ENCODE data around the gene CD52.
"Not testable (repeated sequence)": the region's sequence is repeated elsewhere in the genome, so short reads cannot be mapped to it uniquely, and the experiment has no call there.

Gene CD52

GRCh38 chr1:26305667-26306289 is 12.0 kb upstream of the CD52 start:
- peak overlapping the region; percentile 99 for H3K4me3 ChIP-seq (ENCODE audit: low read depth, low read length)
- H2BK120ac ChIP-seq (ENCODE audit: insufficient read depth, low read length, poor library complexity) = no peak overlapping the region
- no peak overlapping the region for H3K23ac ChIP-seq (ENCODE audit: low read length)
- peak in 1 of 2 donors; percentile 30 for DNase-seq
- no peak overlapping the region for H2BK12ac ChIP-seq (ENCODE audit: low read length)
- peaks cover 11% of the 10 kb centered on the region for H3K79me1 ChIP-seq (ENCODE audit: low read length)
- no peaks in the 10 kb centered on the region for H3K9me3 ChIP-seq (ENCODE audit: insufficient read depth, low read depth, low read length)
- no peak overlapping the region for H2AK5ac ChIP-seq (ENCODE audit: low read length)
- peak overlapping the region; percentile 56 for H2AFZ ChIP-seq (ENCODE audit: insufficient read depth, low read length, poor library complexity)
- H3K9ac ChIP-seq (ENCODE audit: low read length) = peak overlapping the region; percentile 97
- 100% methylated on average over 2 of the region's 8 CpGs for WGBS (ENCODE audit: extremely low coverage, insufficient coverage, insufficient read length)
- no peaks in the 10 kb centered on the region for H3K27me3 ChIP-seq (ENCODE audit: insufficient read depth, low read length)
- H3K18ac ChIP-seq (ENCODE audit: low read length) = no peak overlapping the region
- H3K79me2 ChIP-seq (ENCODE audit: control insufficient read depth, insufficient read depth, low read length, poor library complexity) = no peaks in the 10 kb centered on the region
- peak overlapping the region; percentile 77 for H3K4me2 ChIP-seq (ENCODE audit: low read length)
- H3K36me3 ChIP-seq (ENCODE audit: control insufficient read depth in 1 of 2, insufficient read depth in 2 of 2, low read length in 2 of 2) = no peaks in the 10 kb centered on the region
- no peak overlapping the region for H4K12ac ChIP-seq (ENCODE audit: low read depth, low read length)
- H2BK5ac ChIP-seq (ENCODE audit: low read depth, low read length, poor library complexity) = no peak overlapping the region
- H4K8ac ChIP-seq (ENCODE audit: low read depth, low read length) = peak overlapping the region; percentile 52
- no peak overlapping the region for H3K27ac ChIP-seq (ENCODE audit: low read depth, low read length)
- no peak overlapping the region for H3K14ac ChIP-seq (ENCODE audit: low read length)
- no peak overlapping the region for H3K4ac ChIP-seq (ENCODE audit: low read depth, low read length)
- H3K4me1 ChIP-seq (ENCODE audit: control insufficient read depth in 1 of 2, insufficient read depth in 2 of 2, low read length in 2 of 2) = peaks cover 16 to 20% of the 10 kb centered on the region in 2 experiments
- no peak overlapping the region for H4K91ac ChIP-seq (ENCODE audit: low read depth, low read length)

GRCh38 chr1:26306290-26307229 is 11.2 kb upstream of the CD52 start, which contains the start of gene UBXN11:
Gene UBXN11 (minus strand): TSS chr1:26306636. CDS start chr1:26302883, 3,753 bp downstream.
- peak within 1 kb of the TSS; percentile 78 for H4K8ac ChIP-seq (ENCODE audit: low read depth, low read length)
- H2BK120ac ChIP-seq (ENCODE audit: insufficient read depth, low read length, poor library complexity) = no peak within 1 kb of the TSS
- H3K18ac ChIP-seq (ENCODE audit: low read length) = no peak within 1 kb of the TSS
- no peaks in the 10 kb centered on the region for H3K36me3 ChIP-seq (ENCODE audit: control insufficient read depth in 1 of 2, insufficient read depth in 2 of 2, low read length in 2 of 2)
- H3K4ac ChIP-seq (ENCODE audit: low read depth, low read length) = no peak within 1 kb of the TSS
- no CpG with 5 or more reads among the region's 51 CpGs for WGBS (ENCODE audit: extremely low coverage, insufficient coverage, insufficient read length)
- peak within 1 kb of the TSS; percentile 36 for H3K14ac ChIP-seq (ENCODE audit: low read length)
- H3K9ac ChIP-seq (ENCODE audit: low read length) = peak within 1 kb of the TSS; percentile 97
- H4K91ac ChIP-seq (ENCODE audit: low read depth, low read length) = peak within 1 kb of the TSS; percentile 28
- H3K27me3 ChIP-seq (ENCODE audit: insufficient read depth, low read length) = no peaks in the 10 kb centered on the region
- no peak within 1 kb of the TSS for H3K27ac ChIP-seq (ENCODE audit: low read depth, low read length)
- peak within 1 kb of the TSS; percentile 77 for H3K4me2 ChIP-seq (ENCODE audit: low read length)
- DNase-seq = peak; percentile 98 to 99
- no peaks in the 10 kb centered on the region for H3K9me3 ChIP-seq (ENCODE audit: insufficient read depth, low read depth, low read length)
- H2BK5ac ChIP-seq (ENCODE audit: low read depth, low read length, poor library complexity) = no peak within 1 kb of the TSS
- H4K12ac ChIP-seq (ENCODE audit: low read depth, low read length) = no peak within 1 kb of the TSS
- H2BK12ac ChIP-seq (ENCODE audit: low read length) = no peak within 1 kb of the TSS
- peaks cover 16 to 20% of the 10 kb centered on the region in 2 experiments for H3K4me1 ChIP-seq (ENCODE audit: control insufficient read depth in 1 of 2, insufficient read depth in 2 of 2, low read length in 2 of 2)
- H2AK5ac ChIP-seq (ENCODE audit: low read length) = no peak within 1 kb of the TSS
- peaks cover 11% of the 10 kb centered on the region for H3K79me1 ChIP-seq (ENCODE audit: low read length)
- H3K23ac ChIP-seq (ENCODE audit: low read length) = no peak within 1 kb of the TSS
- H3K4me3 ChIP-seq (ENCODE audit: low read depth, low read length) = peak within 1 kb of the TSS; percentile 99
- peak within 1 kb of the TSS; percentile 73 for H2AFZ ChIP-seq (ENCODE audit: insufficient read depth, low read length, poor library complexity)
- H3K79me2 ChIP-seq (ENCODE audit: control insufficient read depth, insufficient read depth, low read length, poor library complexity) = no peaks in the 10 kb centered on the region

DNA sequence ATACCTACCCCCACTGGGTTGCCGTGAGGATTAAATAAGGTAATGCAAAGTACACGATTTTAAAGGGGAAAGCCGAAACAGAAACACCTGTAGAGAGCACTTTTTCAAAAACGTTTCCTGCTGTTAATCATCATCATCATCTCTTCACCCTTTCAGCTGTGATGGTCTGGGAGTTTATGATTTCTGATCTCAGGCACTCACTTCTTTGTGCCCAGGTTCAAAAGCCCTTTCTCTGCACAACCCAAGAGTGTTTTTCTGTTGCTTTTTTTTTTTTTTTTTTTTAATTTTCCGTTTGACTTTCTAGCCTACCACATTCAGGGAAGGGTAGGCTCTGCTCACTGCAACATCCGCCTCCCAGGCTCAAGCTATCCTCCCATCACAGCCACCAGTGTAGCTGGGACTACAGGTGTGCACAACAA is 10.4 kb upstream of the CD52 start:
- H2BK5ac ChIP-seq (ENCODE audit: low read depth, low read length, poor library complexity) = no peak overlapping the region
- H3K18ac ChIP-seq (ENCODE audit: low read length) = no peak overlapping the region
- H3K4me1 ChIP-seq (ENCODE audit: control insufficient read depth in 1 of 2, insufficient read depth in 2 of 2, low read length in 2 of 2) = peaks cover 15 to 19% of the 10 kb centered on the region in 2 experiments
- H3K4me3 ChIP-seq (ENCODE audit: low read depth, low read length) = no peak overlapping the region
- H3K79me2 ChIP-seq (ENCODE audit: control insufficient read depth, insufficient read depth, low read length, poor library complexity) = no peaks in the 10 kb centered on the region
- no peak overlapping the region for H2AK5ac ChIP-seq (ENCODE audit: low read length)
- H3K79me1 ChIP-seq (ENCODE audit: low read length) = peaks cover 10% of the 10 kb centered on the region
- H4K8ac ChIP-seq (ENCODE audit: low read depth, low read length) = peak overlapping the region; percentile 39
- H2AFZ ChIP-seq (ENCODE audit: insufficient read depth, low read length, poor library complexity) = no peak overlapping the region
- H4K91ac ChIP-seq (ENCODE audit: low read depth, low read length) = no peak overlapping the region
- WGBS (ENCODE audit: extremely low coverage, insufficient coverage, insufficient read length) = no CpG with 5 or more reads among the region's 6 CpGs
- no peak overlapping the region for H2BK12ac ChIP-seq (ENCODE audit: low read length)
- DNase-seq = no peak
- H3K9me3 ChIP-seq (ENCODE audit: insufficient read depth, low read depth, low read length) = no peaks in the 10 kb centered on the region
- H3K23ac ChIP-seq (ENCODE audit: low read length) = no peak overlapping the region
- H4K12ac ChIP-seq (ENCODE audit: low read depth, low read length) = peak overlapping the region; percentile 73
- H3K9ac ChIP-seq (ENCODE audit: low read length) = no peak overlapping the region
- no peak overlapping the region for H3K14ac ChIP-seq (ENCODE audit: low read length)
- H3K27ac ChIP-seq (ENCODE audit: low read depth, low read length) = no peak overlapping the region
- H3K27me3 ChIP-seq (ENCODE audit: insufficient read depth, low read length) = no peaks in the 10 kb centered on the region
- H3K36me3 ChIP-seq (ENCODE audit: control insufficient read depth in 1 of 2, insufficient read depth in 2 of 2, low read length in 2 of 2) = no peaks in the 10 kb centered on the region
- no peak overlapping the region for H3K4ac ChIP-seq (ENCODE audit: low read depth, low read length)
- peak overlapping the region; percentile 74 for H3K4me2 ChIP-seq (ENCODE audit: low read length)
- no peak overlapping the region for H2BK120ac ChIP-seq (ENCODE audit: insufficient read depth, low read length, poor library complexity)

DNA sequence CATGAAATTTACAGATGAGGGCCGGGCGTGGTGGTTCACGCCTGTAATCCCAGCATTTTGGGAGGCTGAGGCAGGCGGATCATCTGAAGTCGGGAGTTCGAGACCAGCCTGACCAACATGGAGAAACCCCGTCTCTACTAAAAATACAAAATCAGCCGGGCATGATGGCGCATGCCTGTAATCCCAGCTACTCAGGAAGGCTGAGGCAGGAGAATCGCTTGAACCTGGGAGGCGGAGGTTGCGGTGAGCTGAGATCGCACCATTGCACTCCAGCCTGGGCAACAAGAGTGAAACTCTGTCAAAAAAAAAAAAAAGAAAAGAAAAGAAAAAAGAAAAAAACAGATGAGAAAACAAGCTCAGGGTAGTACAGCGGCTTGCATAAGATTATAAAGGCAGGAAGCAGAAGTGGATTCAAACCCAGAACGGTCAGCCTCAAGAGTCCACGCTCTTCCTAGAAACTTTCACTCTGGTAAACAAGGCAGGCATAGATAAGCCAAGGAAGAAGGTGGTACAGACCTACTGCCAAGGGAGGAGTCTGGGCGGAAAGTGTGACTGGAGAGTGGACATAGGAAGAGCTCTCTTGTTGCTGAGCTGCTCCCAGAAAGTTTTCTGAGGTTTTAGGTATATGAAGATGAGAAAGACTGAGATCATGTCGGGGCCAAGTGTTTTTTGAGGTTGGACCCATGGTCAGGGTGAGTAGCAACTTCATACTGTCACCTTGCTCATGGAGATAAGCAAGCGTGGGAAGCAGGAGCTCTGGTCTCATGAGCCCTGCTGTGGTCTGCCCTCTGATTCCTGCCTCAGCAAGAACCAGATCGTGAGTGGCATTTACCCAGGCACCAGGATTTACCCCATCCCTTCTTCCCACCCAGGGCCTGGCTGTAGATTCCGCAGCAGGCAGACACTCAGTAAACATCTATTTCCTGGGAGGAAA is 9.5 kb upstream of the CD52 start:
- not testable (repeated sequence) for H2AFZ ChIP-seq (ENCODE audit: insufficient read depth, low read length, poor library complexity); H3K18ac ChIP-seq (ENCODE audit: low read length); H3K79me1 ChIP-seq (ENCODE audit: low read length); H3K14ac ChIP-seq (ENCODE audit: low read length); H3K23ac ChIP-seq (ENCODE audit: low read length); H4K12ac ChIP-seq (ENCODE audit: low read depth, low read length); H3K9ac ChIP-seq (ENCODE audit: low read length); H3K27ac ChIP-seq (ENCODE audit: low read depth, low read length); H2BK5ac ChIP-seq (ENCODE audit: low read depth, low read length, poor library complexity); H3K9me3 ChIP-seq (ENCODE audit: insufficient read depth, low read depth, low read length); H3K4me2 ChIP-seq (ENCODE audit: low read length); H2BK120ac ChIP-seq (ENCODE audit: insufficient read depth, low read length, poor library complexity); DNase-seq; H3K79me2 ChIP-seq (ENCODE audit: control insufficient read depth, insufficient read depth, low read length, poor library complexity); H3K4ac ChIP-seq (ENCODE audit: low read depth, low read length); H2BK12ac ChIP-seq (ENCODE audit: low read length); H3K4me3 ChIP-seq (ENCODE audit: low read depth, low read length); H3K36me3 ChIP-seq (ENCODE audit: control insufficient read depth in 1 of 2, insufficient read depth in 2 of 2, low read length in 2 of 2); H3K27me3 ChIP-seq (ENCODE audit: insufficient read depth, low read length)
- peak overlapping the region; percentile 66 for H2AK5ac ChIP-seq (ENCODE audit: low read length)
- peak overlapping the region; percentile 61 for H4K8ac ChIP-seq (ENCODE audit: low read depth, low read length)
- no CpG with 5 or more reads among the region's 21 CpGs for WGBS (ENCODE audit: extremely low coverage, insufficient coverage, insufficient read length)
- peaks cover 6 to 11% of the 10 kb centered on the region in 2 experiments for H3K4me1 ChIP-seq (ENCODE audit: control insufficient read depth in 1 of 2, insufficient read depth in 2 of 2, low read length in 2 of 2)
- H4K91ac ChIP-seq (ENCODE audit: low read depth, low read length) = peak overlapping the region; percentile 48
